NB4 (cell line): Measurements from ENCODE around the gene ADAMTS2.

Experiments
- CTCF ChIP-seq: IDR thresholded peaks from one replicate; pipeline ENCODE4 v1.5.1; 2012; ENCODE audit warnings: low read depth, low read length
- MAX ChIP-seq: IDR thresholded peaks from 2 replicates; pipeline ENCODE4 v1.6.1; 2011; ENCODE audit warnings: low read depth, low read length
- MYC ChIP-seq: IDR thresholded peaks from 2 replicates; pipeline ENCODE4 v1.6.1; 2011; ENCODE audit warnings: low read depth, low read length
- POLR2A ChIP-seq: IDR thresholded peaks from 2 replicates; pipeline ENCODE4 v1.6.1; 2011; ENCODE audit warnings: mild to moderate bottlenecking; ENCODE audit not compliant: insufficient read length; ENCODE audit errors: extremely low read depth

- TF ChIP-seq CTCF (no peak), MAX (no peak), POLR2A (no peak), MYC (no peak)
Observed at GRCh38 chr5:179220716-179221115, 124.5 kb downstream of the ADAMTS2 start.
